Erythroblast (primary cell): ENCODE data around the gene PIP5K1C.

Source experiments
- GATA1 ChIP-seq: IDR thresholded peaks from 2 replicates; pipeline ENCODE4 v1.6.1; 2011; ENCODE audit warnings: low read depth, mild to moderate bottlenecking, control low read depth, low read length, moderate library complexity
- POLR2A ChIP-seq: IDR thresholded peaks from 2 replicates; pipeline ENCODE4 v1.6.1; 2011; ENCODE audit warnings: mild to moderate bottlenecking, low read length

DNA sequence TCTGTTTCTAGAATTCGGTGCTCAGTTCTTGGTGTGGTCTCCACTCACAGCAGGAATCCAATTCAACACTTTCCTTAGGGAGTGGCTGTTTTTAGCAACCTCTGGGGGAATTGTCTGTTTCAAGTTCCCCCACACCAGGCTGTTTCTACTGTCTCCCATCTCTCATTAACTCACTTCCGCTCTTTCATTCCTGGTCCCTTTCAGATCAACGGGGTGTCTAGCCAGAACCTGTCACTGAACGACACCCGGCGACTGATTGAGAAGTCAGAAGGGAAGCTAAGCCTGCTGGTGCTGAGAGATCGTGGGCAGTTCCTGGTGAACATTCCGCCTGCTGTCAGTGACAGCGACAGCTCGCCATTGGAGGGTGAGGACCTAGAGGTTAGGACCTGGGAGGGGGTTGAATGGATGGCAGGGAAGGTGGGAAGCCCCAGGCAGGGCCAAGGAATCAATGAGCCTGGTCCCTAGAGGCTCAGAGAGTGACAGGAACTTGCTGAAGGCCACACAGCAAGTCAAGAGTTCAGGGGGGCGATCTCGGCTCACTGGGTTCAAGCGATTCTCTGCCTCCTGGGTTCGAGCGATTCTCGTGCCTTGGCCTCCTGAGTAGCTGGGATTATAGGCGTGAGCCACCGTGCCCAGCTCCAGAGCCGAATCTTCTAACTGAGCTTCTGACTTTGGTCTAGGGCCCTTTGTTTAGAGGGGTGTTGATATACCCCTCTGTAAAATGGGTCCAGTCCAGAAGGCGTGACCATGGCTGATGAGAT lies 33.5 kb upstream of the PIP5K1C start:
- no peak for TF ChIP-seq POLR2A
- TF ChIP-seq GATA1 = no peak
